ENCODE results near the gene FDXR. TPM values are rescaled to one million over a fixed set of nuclear protein-coding genes. Genes with fewer than 3 reads are reported as not detected.

FDXR gene, protein sequence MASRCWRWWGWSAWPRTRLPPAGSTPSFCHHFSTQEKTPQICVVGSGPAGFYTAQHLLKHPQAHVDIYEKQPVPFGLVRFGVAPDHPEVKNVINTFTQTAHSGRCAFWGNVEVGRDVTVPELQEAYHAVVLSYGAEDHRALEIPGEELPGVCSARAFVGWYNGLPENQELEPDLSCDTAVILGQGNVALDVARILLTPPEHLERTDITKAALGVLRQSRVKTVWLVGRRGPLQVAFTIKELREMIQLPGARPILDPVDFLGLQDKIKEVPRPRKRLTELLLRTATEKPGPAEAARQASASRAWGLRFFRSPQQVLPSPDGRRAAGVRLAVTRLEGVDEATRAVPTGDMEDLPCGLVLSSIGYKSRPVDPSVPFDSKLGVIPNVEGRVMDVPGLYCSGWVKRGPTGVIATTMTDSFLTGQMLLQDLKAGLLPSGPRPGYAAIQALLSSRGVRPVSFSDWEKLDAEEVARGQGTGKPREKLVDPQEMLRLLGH
- 33.6 to 70.0 TPM (median 67.8 TPM) in 5 replicates for total RNA-seq (2022; extraction: Qiagen RNA extraction; ENCODE audit: low read depth)

GRCh38 chr17:74872313-74873036 lies at the start of gene FDXR:
FDXR (minus strand) TSS chr17:74872994; CDS start chr17:74872944, 50 bp downstream.

DNA sequence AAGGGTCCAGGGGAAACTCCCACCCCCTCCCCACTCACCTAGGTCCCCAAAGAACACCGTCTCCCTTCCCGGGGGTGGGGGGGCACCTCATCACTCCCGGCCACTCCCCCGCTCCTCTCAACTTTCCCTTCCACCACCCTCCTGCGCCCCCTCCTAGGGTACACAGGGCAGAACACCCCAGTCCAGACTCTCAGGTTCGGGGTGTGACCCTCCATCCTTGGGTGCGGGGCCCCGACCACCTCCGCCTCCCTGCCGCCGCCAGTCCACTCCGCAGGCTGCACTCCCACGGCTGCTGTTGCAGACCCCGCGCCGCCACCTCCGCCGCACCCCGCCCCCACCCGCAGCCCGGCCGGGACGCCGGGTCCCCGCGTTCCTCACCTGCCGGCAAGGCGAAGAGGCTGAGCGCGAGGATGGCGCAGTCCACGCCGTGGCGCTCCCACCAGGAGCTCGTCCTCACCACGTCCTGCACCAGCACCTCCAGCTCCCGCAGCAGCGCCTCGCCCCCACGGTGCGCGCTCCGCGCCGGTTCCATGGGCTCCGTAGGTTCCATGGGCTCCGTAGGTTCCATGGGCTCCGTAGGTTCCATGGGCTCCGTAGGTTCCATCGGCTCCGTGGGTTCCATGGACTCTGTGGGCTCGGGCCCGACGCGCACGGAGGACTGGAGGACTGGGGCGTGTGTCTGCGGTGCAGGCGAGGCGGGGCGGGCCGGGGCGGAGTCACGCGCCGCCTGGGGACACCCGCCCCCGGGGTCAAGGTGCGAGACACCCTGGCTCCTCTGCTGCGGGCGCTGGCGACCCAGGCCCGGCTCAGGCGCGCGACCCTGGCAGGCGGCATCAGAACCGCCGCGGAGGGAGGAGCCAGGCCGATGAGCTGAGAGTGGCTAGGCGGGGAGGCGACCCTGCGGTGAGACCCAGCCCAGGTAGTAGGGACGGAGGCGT lies 20.4 kb upstream of the FDXR start, which contains the start of gene FADS6:
FADS6 (minus strand) TSS at position 660 of the 938 bp plus-strand sequence; CDS start at position 622, 38 bp downstream.

GRCh38 chr17:74859459-74860228 lies 13.2 kb downstream of the FDXR start, which contains the start of gene GRIN2C:
GRIN2C (minus strand) TSS chr17:74859885; CDS start chr17:74855092, 4,793 bp downstream.

Other genes with a start within 250 kb of the FDXR start
- not detected in 5 replicates for gene CD300E, start 249.3 kb downstream of the FDXR start, total RNA-seq (2022; extraction: Qiagen RNA extraction; ENCODE audit: low read depth)
- gene CD300LF, start 160.1 kb downstream of the FDXR start, total RNA-seq (2022; extraction: Qiagen RNA extraction; ENCODE audit: low read depth) = not detected in 5 replicates
- 1.0 to 2.1 TPM (median 1.3 TPM) in 5 replicates for gene RAB37, start 135.7 kb downstream of the FDXR start, total RNA-seq (2022; extraction: Qiagen RNA extraction; ENCODE audit: low read depth)
- gene NHERF1, start 124.4 kb downstream of the FDXR start, total RNA-seq (2022; extraction: Qiagen RNA extraction; ENCODE audit: low read depth) = 28.8 to 52.1 TPM (median 45.9 TPM) in 5 replicates
- gene NAT9, start 96.6 kb downstream of the FDXR start, total RNA-seq (2022; extraction: Qiagen RNA extraction; ENCODE audit: low read depth) = 46.7 to 59.5 TPM (median 57.8 TPM) in 5 replicates
- gene GRIN2C, start 13.1 kb downstream of the FDXR start, total RNA-seq (2022; extraction: Qiagen RNA extraction; ENCODE audit: low read depth) = 0.21 to 0.52 TPM (median 0.27 TPM) in 5 replicates
- gene FADS6, start 20.6 kb upstream of the FDXR start, total RNA-seq (2022; extraction: Qiagen RNA extraction; ENCODE audit: low read depth) = not detected in 5 replicates
- gene USH1G, start 50.3 kb upstream of the FDXR start, total RNA-seq (2022; extraction: Qiagen RNA extraction; ENCODE audit: low read depth) = 0.08 to 0.18 TPM (median 0.12 TPM) in 4 of 5 replicates, not detected in the other
- gene OTOP2, start 51.3 kb upstream of the FDXR start, total RNA-seq (2022; extraction: Qiagen RNA extraction; ENCODE audit: low read depth) = 0.06 to 0.14 TPM in 2 of 5 replicates, not detected in the others
- gene OTOP3, start 62.9 kb upstream of the FDXR start, total RNA-seq (2022; extraction: Qiagen RNA extraction; ENCODE audit: low read depth) = not detected in 5 replicates
- 7.1 to 12.7 TPM (median 11.0 TPM) in 5 replicates for gene HID1, start 99.8 kb upstream of the FDXR start, total RNA-seq (2022; extraction: Qiagen RNA extraction; ENCODE audit: low read depth)
- gene CDR2L, start 114.6 kb upstream of the FDXR start, total RNA-seq (2022; extraction: Qiagen RNA extraction; ENCODE audit: low read depth) = 41.1 to 73.3 TPM (median 64.5 TPM) in 5 replicates
- 75.8 to 85.3 TPM (median 76.5 TPM) in 5 replicates for gene MRPL58, start 139.7 kb upstream of the FDXR start, total RNA-seq (2022; extraction: Qiagen RNA extraction; ENCODE audit: low read depth)
- gene ATP5PD, start 174.0 kb upstream of the FDXR start, total RNA-seq (2022; extraction: Qiagen RNA extraction; ENCODE audit: low read depth) = 453 to 615 TPM (median 486 TPM) in 5 replicates
- 26.4 to 33.7 TPM (median 30.7 TPM) in 5 replicates for gene KCTD2, start 174.2 kb upstream of the FDXR start, total RNA-seq (2022; extraction: Qiagen RNA extraction; ENCODE audit: low read depth)
- 16.8 to 35.9 TPM (median 29.7 TPM) in 5 replicates for gene SLC16A5, start 215.0 kb upstream of the FDXR start, total RNA-seq (2022; extraction: Qiagen RNA extraction; ENCODE audit: low read depth)
- 17.4 to 21.8 TPM (median 18.7 TPM) in 5 replicates for gene ARMC7, start 237.0 kb upstream of the FDXR start, total RNA-seq (2022; extraction: Qiagen RNA extraction; ENCODE audit: low read depth)

All from A549 treated with ZK216348 at 1 μM for 4 hours (cell line).